ENCODE results near the gene SLC17A7.

DNA sequence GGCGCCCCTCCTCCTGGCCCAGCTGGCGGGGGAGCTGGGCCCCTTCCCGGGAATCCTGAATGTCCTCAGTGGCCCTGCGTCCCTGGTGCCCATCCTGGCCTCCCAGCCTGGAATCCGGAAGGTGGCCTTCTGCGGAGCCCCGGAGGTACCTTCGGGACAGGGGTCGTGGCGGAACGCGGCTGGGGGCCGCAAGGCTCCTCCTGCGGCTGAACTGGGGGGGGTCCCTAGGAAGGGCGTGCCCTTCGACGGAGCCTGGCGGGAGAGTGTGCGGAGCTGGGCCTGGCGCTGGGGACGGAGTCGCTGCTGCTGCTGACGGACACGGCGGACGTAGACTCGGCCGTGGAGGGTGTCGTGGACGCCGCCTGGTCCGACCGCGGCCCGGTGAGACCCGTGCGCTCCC, 20.3 kb upstream of the SLC17A7 start:
- TF ChIP-seq, protein P1, sequence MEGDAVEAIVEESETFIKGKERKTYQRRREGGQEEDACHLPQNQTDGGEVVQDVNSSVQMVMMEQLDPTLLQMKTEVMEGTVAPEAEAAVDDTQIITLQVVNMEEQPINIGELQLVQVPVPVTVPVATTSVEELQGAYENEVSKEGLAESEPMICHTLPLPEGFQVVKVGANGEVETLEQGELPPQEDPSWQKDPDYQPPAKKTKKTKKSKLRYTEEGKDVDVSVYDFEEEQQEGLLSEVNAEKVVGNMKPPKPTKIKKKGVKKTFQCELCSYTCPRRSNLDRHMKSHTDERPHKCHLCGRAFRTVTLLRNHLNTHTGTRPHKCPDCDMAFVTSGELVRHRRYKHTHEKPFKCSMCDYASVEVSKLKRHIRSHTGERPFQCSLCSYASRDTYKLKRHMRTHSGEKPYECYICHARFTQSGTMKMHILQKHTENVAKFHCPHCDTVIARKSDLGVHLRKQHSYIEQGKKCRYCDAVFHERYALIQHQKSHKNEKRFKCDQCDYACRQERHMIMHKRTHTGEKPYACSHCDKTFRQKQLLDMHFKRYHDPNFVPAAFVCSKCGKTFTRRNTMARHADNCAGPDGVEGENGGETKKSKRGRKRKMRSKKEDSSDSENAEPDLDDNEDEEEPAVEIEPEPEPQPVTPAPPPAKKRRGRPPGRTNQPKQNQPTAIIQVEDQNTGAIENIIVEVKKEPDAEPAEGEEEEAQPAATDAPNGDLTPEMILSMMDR (IDR thresholded peaks at IDR 0.05 in 8 of 11, conservative IDR thresholded peaks at IDR 0.05 in 3 of 11), result no peak
- TF ChIP-seq POLR2A (IDR thresholded peaks at IDR 0.05) (no peak), POLR2AphosphoS5 (IDR thresholded peaks at IDR 0.05) (no peak)

Measured in spleen (tissue), 7 donors.